Stimulated activated effector memory CD8-positive, alpha-beta T cell treated with anti-CD3 and anti-CD28 coated beads, Interleukin-12 subunit alpha, Interleukin-12 subunit beta, amount 100 ng/mL, for 72 hours (primary cell): ENCODE data around the gene MAP4K4.

Experiments used
- ATAC-seq: fragments of 150-1000 bp; cut with Tn5 transposase; 2 replicates; pipeline ENCODE4 v1.10.0; 2021
- DNase-seq, 2 donors: peaks; one replicate each; pipeline ENCODE4 v3.0.0; 2021 to 2022; ENCODE audit warnings: low spot score in 2 of 2
- H3K27ac Mint-ChIP-seq: one replicate; pipeline ENCODE4 v1.8.0; 2022; ENCODE audit warnings: mild to moderate bottlenecking, mixed read lengths
- H3K36me3 Mint-ChIP-seq: one replicate; pipeline ENCODE4 v1.8.0; 2022; ENCODE audit warnings: mild to moderate bottlenecking, mixed read lengths
- H3K4me1 Mint-ChIP-seq: one replicate; pipeline ENCODE4 v1.8.0; 2022; ENCODE audit warnings: mixed read lengths
- H3K4me3 Mint-ChIP-seq: one replicate; pipeline ENCODE4 v1.8.0; 2022; ENCODE audit warnings: mild to moderate bottlenecking, mixed read lengths
- H3K9me3 Mint-ChIP-seq: one replicate; pipeline ENCODE4 v1.8.0; 2022; ENCODE audit warnings: mixed read lengths

Gene MAP4K4

GRCh38 chr2:101846973-101847372, 149.5 kb downstream of the MAP4K4 start:
- Mint-ChIP-seq H3K27ac (no peak overlapping the region), H3K4me1 (peaks cover 14% of the 10 kb centered on the region), H3K4me3 (no peak overlapping the region), H3K36me3 (peaks cover 66% of the 10 kb centered on the region), H3K9me3 (no peaks in the 10 kb centered on the region)
- DNase-seq (no peak), ATAC-seq (no peak)

GRCh38 chr2:101847661-101848339, 150.3 kb downstream of the MAP4K4 start:
- H3K36me3 Mint-ChIP-seq, result peaks cover 68% of the 10 kb centered on the region
- H3K27ac Mint-ChIP-seq, result no peak overlapping the region
- ATAC-seq (no peak), DNase-seq (no peak)
- H3K4me1 Mint-ChIP-seq, result peaks cover 7% of the 10 kb centered on the region
- H3K4me3 Mint-ChIP-seq, result no peak overlapping the region
- H3K9me3 Mint-ChIP-seq, result no peaks in the 10 kb centered on the region

DNA sequence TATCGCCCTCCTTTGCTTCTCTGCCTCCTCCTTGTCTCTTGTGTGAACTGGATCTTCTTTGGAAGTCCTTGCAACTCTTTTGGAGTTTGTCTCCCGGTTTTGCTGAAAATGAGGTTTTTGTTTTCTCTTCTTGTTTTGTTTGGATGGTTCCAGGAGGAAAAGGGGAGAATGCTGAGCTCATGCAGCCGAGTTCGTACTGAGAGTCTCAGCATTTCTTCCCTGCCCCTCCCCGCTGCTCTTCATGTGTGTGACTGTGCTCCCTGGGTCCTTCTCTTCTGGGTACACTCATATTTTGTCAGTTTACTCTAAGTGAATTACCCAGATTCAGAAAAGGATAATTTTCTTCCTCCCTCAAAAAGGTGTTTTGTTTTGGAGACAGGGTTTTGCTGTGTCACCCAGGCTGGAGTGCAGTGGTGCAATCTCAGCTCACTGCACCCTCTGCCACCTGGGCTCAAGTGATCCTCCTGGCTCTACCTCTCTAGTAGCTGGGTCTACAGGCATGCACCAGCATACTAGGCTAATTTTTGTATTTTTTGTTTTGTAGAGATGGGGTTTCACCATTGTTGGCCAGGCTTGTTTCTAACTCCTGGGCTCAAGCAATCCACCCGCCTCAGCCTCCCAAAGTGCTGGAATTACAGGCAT, 151.4 kb downstream of the MAP4K4 start:
- Mint-ChIP-seq H3K4me1 (peaks cover 7% of the 10 kb centered on the region), H3K9me3 (no peaks in the 10 kb centered on the region), H3K27ac (no peak overlapping the region), H3K36me3 (peaks cover 58% of the 10 kb centered on the region), H3K4me3 (no peak overlapping the region)
- DNase-seq (no peak), ATAC-seq (no peak)

DNA sequence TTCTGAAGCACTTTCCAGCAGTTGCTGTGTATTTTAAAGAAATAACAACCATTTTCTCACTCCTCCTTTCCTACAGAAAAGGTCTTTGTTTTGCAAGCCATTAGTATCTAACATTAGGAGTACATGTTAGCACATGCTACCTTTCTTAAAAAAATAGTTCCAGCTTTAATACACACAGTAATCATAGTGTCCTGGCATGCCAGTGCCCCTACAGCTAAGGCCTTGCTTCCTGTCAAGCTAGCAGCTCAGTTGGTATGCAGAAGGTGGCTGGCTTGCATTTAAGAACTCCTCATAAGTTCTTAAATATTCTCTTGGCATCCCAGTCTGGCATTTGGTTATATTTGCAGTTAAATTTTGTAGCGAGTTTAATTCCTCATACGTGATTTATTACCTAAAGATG, 152.9 kb downstream of the MAP4K4 start:
- H3K4me1 Mint-ChIP-seq, result peaks cover 7% of the 10 kb centered on the region
- H3K9me3 Mint-ChIP-seq, result no peaks in the 10 kb centered on the region
- peaks cover 52% of the 10 kb centered on the region for H3K36me3 Mint-ChIP-seq
- ATAC-seq (no peak), DNase-seq (no peak)
- H3K27ac Mint-ChIP-seq, result no peak overlapping the region
- H3K4me3 Mint-ChIP-seq, result no peak overlapping the region

GRCh38 chr2:101850991-101851390, 153.5 kb downstream of the MAP4K4 start:
- H3K4me1 Mint-ChIP-seq, result peaks cover 7% of the 10 kb centered on the region
- no peak overlapping the region for H3K4me3 Mint-ChIP-seq
- H3K27ac Mint-ChIP-seq, result no peak overlapping the region
- H3K9me3 Mint-ChIP-seq, result no peaks in the 10 kb centered on the region
- no peak for ATAC-seq
- peaks cover 52% of the 10 kb centered on the region for H3K36me3 Mint-ChIP-seq
- no peak for DNase-seq

DNA sequence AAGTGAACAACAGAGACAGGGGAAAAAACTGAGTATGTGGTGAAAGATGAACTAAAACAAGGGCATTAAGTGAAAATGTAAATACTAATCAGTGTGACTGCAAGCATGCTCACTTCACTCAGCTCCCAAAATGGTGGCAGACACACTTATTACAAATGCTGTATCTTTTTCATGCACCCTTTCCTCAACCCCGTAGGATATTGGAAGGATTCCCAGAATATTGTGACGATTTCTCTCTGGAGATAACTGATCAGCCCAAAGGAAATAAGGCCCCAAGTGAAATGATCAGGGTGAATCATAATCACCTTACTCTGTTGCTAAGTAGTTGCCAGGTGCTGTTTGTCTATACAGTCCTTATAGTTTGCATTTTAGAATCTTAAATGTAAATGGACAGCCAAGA, 155.3 kb downstream of the MAP4K4 start:
- Mint-ChIP-seq H3K36me3 (peaks cover 46% of the 10 kb centered on the region), H3K27ac (no peak overlapping the region), H3K4me1 (peaks cover 7% of the 10 kb centered on the region), H3K9me3 (no peaks in the 10 kb centered on the region), H3K4me3 (no peak overlapping the region)
- no peak for DNase-seq
- ATAC-seq, result no peak

DNA sequence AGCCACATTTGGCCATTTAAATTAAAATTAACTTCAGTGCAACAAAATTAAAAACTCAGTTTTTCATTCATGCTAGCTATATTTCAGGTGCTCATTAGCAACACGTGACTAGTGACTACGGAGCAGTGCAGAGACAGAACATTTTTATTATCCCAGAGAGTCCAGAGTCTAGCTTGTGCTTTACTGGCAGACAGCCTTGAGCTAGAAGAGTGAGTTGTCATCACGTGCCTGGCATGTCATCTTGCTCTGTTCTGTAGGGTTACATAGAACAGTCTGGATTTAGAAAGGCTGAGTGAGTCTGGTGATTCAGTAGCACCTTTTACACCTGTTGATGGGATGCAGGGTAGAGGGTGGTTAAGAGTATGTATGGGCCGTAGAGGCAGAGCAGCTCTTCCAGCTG, 157.4 kb downstream of the MAP4K4 start:
- no peak for ATAC-seq

DNA sequence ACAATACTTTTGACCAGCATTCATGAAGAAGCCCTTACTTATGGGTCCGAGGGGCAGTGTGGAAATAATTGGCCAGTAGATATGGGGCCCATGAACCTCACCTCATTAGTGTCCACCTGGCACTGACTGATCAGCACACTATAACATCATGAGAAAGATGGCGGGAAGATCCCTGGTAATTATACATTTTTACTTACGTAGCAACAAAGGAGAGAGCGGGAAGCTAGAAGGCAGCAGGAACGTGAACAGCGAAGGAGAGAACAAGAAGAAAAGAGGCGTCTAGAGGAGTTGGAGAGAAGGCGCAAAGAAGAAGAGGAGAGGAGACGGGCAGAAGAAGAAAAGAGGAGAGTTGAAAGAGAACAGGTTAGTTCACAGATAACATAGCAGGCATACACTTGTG, 158.3 kb downstream of the MAP4K4 start:
- DNase-seq (no peak), ATAC-seq (no peak)
- Mint-ChIP-seq H3K4me1 (no peaks in the 10 kb centered on the region), H3K36me3 (peaks cover 54% of the 10 kb centered on the region), H3K27ac (no peak overlapping the region), H3K9me3 (no peaks in the 10 kb centered on the region), H3K4me3 (no peak overlapping the region)

More for the DNA sequence above, 157.4 kb downstream of the MAP4K4 start:
- H3K9me3 Mint-ChIP-seq, result no peaks in the 10 kb centered on the region
- no peak overlapping the region for H3K4me3 Mint-ChIP-seq
- H3K36me3 Mint-ChIP-seq, result peaks cover 45% of the 10 kb centered on the region
- H3K27ac Mint-ChIP-seq, result peak overlapping the region; percentile 24
- H3K4me1 Mint-ChIP-seq, result no peaks in the 10 kb centered on the region
- no peak for DNase-seq

GRCh38 chr2:101858246-101858645, 160.7 kb downstream of the MAP4K4 start:
- ATAC-seq, result no peak
- Mint-ChIP-seq H3K36me3 (peaks cover 68% of the 10 kb centered on the region), H3K9me3 (no peaks in the 10 kb centered on the region), H3K4me1 (no peaks in the 10 kb centered on the region), H3K4me3 (no peak overlapping the region), H3K27ac (peak overlapping the region; percentile 70)
- no peak for DNase-seq

DNA sequence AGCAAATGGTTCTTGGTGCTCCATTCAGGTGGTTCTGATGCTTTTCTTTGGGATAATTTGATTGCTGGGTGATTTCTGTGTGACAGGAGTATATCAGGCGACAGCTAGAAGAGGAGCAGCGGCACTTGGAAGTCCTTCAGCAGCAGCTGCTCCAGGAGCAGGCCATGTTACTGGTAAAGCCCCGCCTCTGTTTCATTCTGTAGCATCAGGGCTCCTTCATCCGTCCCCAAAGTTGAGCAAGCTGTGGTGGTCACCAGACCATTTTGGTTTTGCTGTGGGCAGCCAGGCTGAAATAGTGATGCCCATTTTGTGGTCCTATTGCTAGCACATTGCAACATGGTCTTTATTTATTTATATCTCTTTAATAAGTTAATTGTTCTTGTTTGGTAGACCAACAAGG, 161.4 kb downstream of the MAP4K4 start:
- no peak for DNase-seq
- no peak for ATAC-seq
- Mint-ChIP-seq H3K27ac (peak overlapping the region; percentile 70), H3K36me3 (peaks cover 74% of the 10 kb centered on the region), H3K4me1 (no peaks in the 10 kb centered on the region), H3K4me3 (no peak overlapping the region), H3K9me3 (no peaks in the 10 kb centered on the region)

DNA sequence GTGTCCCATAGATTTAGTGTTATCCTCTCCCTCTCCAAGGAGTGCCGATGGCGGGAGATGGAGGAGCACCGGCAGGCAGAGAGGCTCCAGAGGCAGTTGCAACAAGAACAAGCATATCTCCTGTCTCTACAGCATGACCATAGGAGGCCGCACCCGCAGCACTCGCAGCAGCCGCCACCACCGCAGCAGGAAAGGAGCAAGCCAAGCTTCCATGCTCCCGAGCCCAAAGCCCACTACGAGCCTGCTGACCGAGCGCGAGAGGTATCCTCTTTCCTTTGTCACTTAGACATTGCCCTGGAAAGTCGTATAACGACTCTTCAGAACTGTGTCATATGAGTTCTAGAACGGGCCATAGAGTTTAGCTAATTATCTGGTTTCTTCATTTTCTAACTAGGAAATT, 162.1 kb downstream of the MAP4K4 start:
- peaks cover 75% of the 10 kb centered on the region for H3K36me3 Mint-ChIP-seq
- no peak for ATAC-seq
- DNase-seq, result no peak
- no peak overlapping the region for H3K4me3 Mint-ChIP-seq
- no peaks in the 10 kb centered on the region for H3K9me3 Mint-ChIP-seq
- H3K27ac Mint-ChIP-seq, result no peak overlapping the region
- no peaks in the 10 kb centered on the region for H3K4me1 Mint-ChIP-seq

- H3K4me1 Mint-ChIP-seq, result no peaks in the 10 kb centered on the region
- no peak overlapping the region for H3K4me3 Mint-ChIP-seq
- no peaks in the 10 kb centered on the region for H3K9me3 Mint-ChIP-seq
- DNase-seq (no peak), ATAC-seq (no peak)
- H3K27ac Mint-ChIP-seq, result no peak overlapping the region
- H3K36me3 Mint-ChIP-seq, result peaks cover 79% of the 10 kb centered on the region
Measured at GRCh38 chr2:101860157-101860556, 162.7 kb downstream of the MAP4K4 start.

DNA sequence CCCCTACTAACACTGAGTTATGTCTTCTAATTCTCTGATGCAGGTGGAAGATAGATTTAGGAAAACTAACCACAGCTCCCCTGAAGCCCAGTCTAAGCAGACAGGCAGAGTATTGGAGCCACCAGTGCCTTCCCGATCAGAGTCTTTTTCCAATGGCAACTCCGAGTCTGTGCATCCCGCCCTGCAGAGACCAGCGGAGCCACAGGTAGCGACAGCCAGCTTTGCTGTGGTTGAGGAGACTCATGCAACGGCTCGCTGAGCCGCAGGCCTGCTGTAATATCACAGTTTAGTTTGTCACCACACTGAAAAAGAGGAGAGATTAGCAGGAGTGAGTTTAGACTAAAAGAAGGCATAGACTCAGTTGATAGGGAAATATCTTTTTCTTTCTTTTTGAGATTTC, 163.3 kb downstream of the MAP4K4 start:
- peak overlapping the region; percentile 32 for H3K27ac Mint-ChIP-seq
- no peaks in the 10 kb centered on the region for H3K4me1 Mint-ChIP-seq

DNA sequence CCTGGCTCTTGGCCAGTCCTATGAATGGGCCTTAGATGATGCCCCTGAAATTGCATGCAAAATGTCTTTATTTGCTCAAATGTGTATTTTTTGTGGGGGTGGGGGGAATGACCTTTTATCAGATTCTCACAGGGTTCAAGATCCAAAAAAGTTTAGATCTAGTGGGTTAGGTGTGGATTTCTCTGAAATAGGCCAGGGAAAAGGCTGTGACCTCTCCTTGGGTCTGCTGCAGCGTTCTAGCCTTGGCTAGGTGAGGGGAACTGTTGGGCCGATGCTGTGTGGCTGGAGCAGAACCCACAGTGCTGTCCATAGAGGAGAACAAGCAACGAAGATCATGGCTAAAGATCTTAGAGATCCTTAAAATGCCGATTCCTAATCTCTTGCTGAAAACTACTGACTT, 163.9 kb downstream of the MAP4K4 start:
- DNase-seq, result no peak
- Mint-ChIP-seq H3K4me3 (no peak overlapping the region), H3K36me3 (peaks cover 83% of the 10 kb centered on the region), H3K9me3 (no peaks in the 10 kb centered on the region), H3K4me1 (no peaks in the 10 kb centered on the region), H3K27ac (peak overlapping the region; percentile 32)
- ATAC-seq, result no peak

More for the DNA sequence above, 163.3 kb downstream of the MAP4K4 start:
- no peak overlapping the region for H3K4me3 Mint-ChIP-seq
- DNase-seq (no peak), ATAC-seq (no peak)
- peaks cover 79% of the 10 kb centered on the region for H3K36me3 Mint-ChIP-seq
- H3K9me3 Mint-ChIP-seq, result no peaks in the 10 kb centered on the region

DNA sequence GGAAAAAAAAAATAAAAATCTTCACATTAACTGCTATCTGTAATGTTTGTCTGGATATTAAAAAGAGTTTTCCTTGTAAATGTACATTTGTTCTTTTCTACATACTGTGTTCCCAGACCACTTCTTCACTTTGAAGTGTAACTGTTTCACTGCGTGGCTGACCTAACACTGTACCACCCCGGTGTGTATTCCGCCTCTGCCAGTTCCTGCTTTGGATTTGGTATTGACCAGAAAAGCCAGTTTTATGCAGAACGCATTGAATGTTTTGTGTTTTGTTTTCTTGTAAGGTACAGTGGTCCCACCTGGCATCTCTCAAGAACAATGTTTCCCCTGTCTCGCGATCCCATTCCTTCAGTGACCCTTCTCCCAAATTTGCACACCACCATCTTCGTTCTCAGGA, 166.0 kb downstream of the MAP4K4 start:
- H3K36me3 Mint-ChIP-seq, result peaks cover 95% of the 10 kb centered on the region
- H3K27ac Mint-ChIP-seq, result no peak overlapping the region
- no peak overlapping the region for H3K4me3 Mint-ChIP-seq
- no peaks in the 10 kb centered on the region for H3K4me1 Mint-ChIP-seq
- DNase-seq (no peak), ATAC-seq (no peak)
- H3K9me3 Mint-ChIP-seq, result no peaks in the 10 kb centered on the region

DNA sequence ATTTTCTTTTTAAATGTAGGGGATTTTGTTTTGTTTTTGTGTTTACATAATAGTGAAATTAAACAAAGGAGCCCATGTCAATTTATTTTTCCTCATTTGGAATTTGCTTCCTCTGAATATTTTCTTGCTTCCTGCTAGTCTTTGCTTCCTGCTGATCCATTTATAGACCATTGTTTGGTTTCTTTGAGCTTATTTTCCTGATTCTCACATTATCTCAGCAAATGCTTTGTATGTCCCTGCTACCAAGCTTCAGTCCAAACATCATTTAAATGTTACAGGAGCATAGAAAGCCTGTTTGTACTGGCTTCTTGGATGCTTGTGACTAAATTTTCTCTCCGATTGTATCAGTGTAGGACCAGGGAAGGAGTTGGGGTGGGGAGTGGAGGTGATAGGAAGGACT, 166.9 kb downstream of the MAP4K4 start:
- Mint-ChIP-seq H3K27ac (peak overlapping the region; percentile 41), H3K36me3 (peaks cover 98% of the 10 kb centered on the region), H3K4me1 (no peaks in the 10 kb centered on the region), H3K4me3 (no peak overlapping the region), H3K9me3 (no peaks in the 10 kb centered on the region)
- ATAC-seq, result no peak
- no peak for DNase-seq
